HEK293T (cell line): Measurements from ENCODE around the gene MUC5B.
"Not testable (repeated sequence)": the region's sequence is repeated elsewhere in the genome, so short reads cannot be mapped to it uniquely, and the experiment has no call there.

Source experiments
- ARNT ChIP-seq: fragments of 450-650 bp; IDR thresholded peaks from 2 replicates; pipeline ENCODE4 v1.6.1; 2017; ENCODE audit warnings: mild to moderate bottlenecking
- CTBP1 ChIP-seq: fragments of 450-650 bp; IDR thresholded peaks from 2 replicates; pipeline ENCODE4 v1.6.1; 2016; ENCODE audit warnings: borderline replicate concordance
- ELF4 ChIP-seq: fragments of 450-650 bp; IDR thresholded peaks from 2 replicates; pipeline ENCODE4 v1.6.1; 2017; ENCODE audit warnings: antibody characterized with exemption
- FOXK2 ChIP-seq: fragments of 450-650 bp; IDR thresholded peaks from 2 replicates; pipeline ENCODE4 v1.6.1; 2016; ENCODE audit warnings: mild to moderate bottlenecking
- FOXM1 ChIP-seq: fragments of 450-650 bp; IDR thresholded peaks from 2 replicates; pipeline ENCODE4 v1.6.1; 2017; ENCODE audit warnings: mild to moderate bottlenecking, borderline replicate concordance
- L3MBTL2 ChIP-seq: fragments of 450-650 bp; conservative IDR thresholded peaks from 2 replicates; pipeline ENCODE4 v1.6.1; 2016; ENCODE audit warnings: mild to moderate bottlenecking
- NFRKB ChIP-seq: fragments of 450-650 bp; IDR thresholded peaks from 2 replicates; pipeline ENCODE4 v1.6.1; 2016; ENCODE audit warnings: mild to moderate bottlenecking, moderate library complexity
- PKNOX1 ChIP-seq: fragments of 450-650 bp; IDR thresholded peaks from 2 replicates; pipeline ENCODE4 v1.6.1; 2016
- SP1 ChIP-seq: fragments of 450-650 bp; IDR thresholded peaks from 2 replicates; pipeline ENCODE4 v1.6.1; 2017
- SUZ12 ChIP-seq: fragments of 450-650 bp; IDR thresholded peaks from 2 replicates; pipeline ENCODE4 v1.6.1; 2016; ENCODE audit warnings: mild to moderate bottlenecking
- TARDBP ChIP-seq: fragments of 450-650 bp; IDR thresholded peaks from 2 replicates; pipeline ENCODE4 v1.6.1; 2016
- ZNF384 ChIP-seq: fragments of 450-650 bp; IDR thresholded peaks from 2 replicates; pipeline ENCODE4 v1.6.1; 2016

DNA sequence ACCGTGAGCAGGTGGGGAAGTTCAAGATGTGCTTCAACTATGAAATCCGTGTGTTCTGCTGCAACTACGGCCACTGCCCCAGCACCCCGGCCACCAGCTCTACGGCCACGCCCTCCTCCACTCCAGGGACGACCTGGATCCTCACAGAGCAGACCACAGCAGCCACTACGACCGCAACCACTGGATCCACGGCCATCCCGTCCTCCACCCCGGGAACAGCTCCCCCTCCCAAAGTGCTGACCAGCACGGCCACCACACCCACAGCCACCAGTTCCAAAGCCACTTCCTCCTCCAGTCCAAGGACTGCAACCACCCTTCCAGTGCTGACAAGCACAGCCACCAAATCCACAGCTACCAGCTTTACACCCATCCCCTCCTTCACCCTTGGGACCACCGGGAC is 22.9 kb downstream of the MUC5B start:
- TF ChIP-seq PKNOX1, FOXM1, NFRKB, ZNF384, TARDBP, FOXK2, SP1, CTBP1, ELF4, L3MBTL2, ARNT, SUZ12: not testable (repeated sequence)
